HG03175 (cell line): ENCODE data around the gene NCOA7.

ENCODE experiments used
- ATAC-seq: cut with Tn5 transposase; IDR thresholded peaks from one replicate; pipeline ENCODE4 v1.9.1; 2021; ENCODE audit warnings: mild to moderate bottlenecking, moderate library complexity; ENCODE audit not compliant: unreplicated experiment

NCOA7 gene, protein sequence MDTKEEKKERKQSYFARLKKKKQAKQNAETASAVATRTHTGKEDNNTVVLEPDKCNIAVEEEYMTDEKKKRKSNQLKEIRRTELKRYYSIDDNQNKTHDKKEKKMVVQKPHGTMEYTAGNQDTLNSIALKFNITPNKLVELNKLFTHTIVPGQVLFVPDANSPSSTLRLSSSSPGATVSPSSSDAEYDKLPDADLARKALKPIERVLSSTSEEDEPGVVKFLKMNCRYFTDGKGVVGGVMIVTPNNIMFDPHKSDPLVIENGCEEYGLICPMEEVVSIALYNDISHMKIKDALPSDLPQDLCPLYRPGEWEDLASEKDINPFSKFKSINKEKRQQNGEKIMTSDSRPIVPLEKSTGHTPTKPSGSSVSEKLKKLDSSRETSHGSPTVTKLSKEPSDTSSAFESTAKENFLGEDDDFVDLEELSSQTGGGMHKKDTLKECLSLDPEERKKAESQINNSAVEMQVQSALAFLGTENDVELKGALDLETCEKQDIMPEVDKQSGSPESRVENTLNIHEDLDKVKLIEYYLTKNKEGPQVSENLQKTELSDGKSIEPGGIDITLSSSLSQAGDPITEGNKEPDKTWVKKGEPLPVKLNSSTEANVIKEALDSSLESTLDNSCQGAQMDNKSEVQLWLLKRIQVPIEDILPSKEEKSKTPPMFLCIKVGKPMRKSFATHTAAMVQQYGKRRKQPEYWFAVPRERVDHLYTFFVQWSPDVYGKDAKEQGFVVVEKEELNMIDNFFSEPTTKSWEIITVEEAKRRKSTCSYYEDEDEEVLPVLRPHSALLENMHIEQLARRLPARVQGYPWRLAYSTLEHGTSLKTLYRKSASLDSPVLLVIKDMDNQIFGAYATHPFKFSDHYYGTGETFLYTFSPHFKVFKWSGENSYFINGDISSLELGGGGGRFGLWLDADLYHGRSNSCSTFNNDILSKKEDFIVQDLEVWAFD

DNA sequence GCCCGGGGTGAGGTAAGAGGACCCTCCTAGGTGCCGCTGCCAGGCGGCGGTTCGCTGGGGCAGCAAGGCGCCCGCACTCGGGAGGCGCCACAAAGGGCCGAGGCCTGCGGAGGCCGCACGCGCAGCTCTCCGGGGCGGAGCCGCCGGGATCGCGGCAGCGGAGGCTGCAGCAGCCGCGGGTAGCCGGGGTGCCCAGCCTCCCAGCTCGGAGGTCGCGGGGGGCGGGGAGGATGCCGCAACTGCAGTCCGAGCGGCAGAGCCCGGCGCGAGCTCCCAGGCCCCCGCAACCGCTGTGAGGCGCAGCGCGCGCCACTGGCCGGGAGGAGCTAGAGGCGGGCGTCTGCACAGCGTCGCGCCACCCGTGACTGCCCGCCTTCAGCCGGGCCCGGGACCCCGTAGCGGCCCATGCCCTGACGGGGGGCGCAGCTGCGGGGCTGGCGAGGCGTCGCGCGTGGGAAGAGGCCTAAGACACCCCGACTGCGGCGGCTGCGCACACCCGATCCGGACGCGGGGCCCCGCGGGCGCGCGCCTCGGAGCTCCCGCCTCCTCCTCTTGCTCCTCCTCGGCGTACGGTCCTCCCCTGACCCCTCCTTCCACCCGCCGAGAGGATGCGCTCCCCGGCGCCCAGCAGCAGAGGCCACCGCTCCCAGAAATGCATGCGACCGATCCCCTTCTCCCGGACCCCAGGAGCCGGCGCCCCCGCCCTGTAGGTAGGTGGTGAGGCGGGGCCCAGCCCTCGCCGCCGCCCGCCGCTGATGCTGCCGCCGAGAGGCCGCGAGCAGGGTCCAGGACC is at the start of gene NCOA7:
NCOA7 (plus strand) TSS at position 603 of the 793 bp plus-strand sequence. CDS start 24,395 bp downstream, outside the sequence.
- ATAC-seq, result peak; percentile 72

DNA sequence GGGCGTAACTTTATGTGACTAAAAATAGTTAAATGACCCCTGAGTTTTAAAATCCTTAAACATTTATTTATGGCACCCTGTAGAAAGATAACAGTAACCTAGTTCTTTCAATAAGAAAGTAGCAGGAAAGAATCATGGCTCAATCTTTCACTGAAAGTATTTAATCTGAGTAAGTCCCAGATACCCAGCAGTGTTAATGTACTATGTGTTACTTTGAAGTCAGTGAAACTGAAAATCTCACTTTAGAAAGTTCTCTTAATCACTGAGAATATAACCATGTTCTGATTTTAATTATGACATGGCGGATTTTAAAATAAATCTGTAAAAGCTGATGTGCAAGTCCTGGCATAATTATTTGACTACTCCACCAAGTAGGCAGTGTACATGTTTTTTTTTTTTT is 49.4 kb upstream of the NCOA7 start:
- ATAC-seq, result peak; percentile 43

DNA sequence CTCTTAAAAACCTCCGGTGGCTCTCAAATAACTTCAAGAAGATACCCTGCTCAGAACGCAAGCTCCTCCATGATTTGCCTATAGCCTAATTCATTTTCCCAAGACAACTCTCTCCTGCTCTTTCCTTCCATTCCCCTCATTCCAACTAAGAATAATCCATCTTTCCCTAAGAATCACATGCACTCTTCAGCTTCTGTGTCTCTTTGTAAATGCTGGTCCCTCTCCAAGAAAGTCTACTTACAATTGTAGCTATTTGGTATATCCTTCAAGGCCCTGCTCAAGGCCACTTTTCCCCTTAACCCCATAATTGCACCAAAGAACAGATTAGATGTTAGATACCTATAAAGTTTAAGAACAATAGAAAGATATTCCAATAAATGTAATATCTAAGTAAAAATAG is 48.7 kb upstream of the NCOA7 start:
- ATAC-seq, result no peak

DNA sequence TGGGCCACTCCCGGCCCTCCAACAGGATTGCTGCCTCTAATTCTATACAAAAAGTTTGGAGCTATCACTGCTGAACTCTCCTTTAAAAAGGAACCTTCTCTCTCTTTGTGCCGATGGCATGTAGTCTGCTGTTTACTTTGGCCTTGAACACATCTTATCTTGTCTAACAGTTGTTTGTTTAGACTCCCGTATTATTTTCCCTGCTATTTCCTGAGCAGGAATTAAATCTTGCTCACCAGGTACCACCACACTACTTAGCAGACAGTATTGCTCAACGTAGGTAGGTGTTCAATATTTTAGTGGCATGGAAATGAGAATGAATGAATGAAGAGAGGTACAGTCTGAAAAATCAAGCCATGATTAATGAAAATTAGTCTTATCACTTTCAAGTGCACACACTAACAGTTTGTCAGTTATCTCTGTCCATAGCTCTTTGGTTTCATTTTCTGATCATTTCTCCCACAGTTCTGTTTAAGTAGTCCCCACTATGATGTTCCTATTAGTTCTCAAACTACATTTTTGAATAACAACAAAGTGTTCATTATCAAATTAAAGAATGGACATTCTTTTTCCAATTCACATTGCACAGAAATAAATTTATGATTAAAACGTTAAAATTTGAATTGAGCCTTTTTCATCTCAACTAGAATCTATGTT is 48.2 kb upstream of the NCOA7 start:
- no peak for ATAC-seq

DNA sequence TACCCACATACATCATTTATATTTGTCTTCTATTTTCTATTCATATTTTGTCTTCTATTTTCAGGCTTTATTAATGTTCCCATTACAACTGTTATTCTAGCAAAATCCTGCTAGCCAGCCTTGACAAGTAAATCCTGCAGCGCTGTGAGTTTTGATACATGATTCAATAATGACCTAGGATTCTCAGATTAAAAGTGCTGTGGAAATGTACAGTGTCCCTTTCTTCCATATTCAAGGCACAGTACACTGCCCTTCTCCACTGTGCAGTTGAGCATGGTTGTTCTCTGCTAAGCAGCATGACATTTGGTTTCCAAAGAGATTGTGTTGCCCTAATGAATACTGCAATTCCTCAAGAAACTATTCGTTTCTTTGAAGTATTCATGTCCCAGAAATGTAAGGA is 47.2 kb upstream of the NCOA7 start:
- no peak for ATAC-seq

DNA sequence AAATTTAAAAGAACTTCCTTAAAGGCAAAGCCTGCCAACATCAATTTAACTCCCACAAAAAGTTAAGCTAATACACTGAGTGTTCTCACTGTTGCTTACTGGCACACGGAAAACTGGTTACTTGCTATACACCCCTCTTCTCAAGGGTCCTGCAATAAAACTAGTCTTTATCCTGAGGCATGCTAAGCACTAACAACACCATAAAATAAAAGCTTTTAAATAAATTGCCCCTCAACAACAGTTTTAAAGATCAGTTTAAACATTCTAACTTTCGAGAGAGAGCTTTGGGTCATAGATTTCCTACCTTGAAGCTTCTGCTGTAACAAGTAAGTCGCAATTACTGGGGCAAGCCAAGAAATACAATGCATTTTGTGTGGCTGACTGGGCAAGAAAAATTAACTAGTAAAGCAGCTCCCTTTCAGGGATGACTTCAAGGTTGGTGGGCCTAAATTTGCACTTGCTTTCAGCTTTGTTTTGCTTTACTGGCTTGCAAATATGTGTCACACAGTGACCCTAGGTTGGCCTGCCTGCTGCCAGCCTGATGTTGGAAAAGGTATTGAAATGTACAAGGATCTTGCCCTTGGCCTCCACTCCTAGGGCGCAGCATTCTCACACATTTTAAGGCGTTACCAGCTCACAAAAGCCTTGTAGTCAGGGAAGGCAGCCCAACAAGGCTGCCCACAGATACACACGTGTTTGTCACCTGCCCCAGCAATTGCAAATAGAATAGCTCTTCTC is 45.3 kb upstream of the NCOA7 start:
- no peak for ATAC-seq

DNA sequence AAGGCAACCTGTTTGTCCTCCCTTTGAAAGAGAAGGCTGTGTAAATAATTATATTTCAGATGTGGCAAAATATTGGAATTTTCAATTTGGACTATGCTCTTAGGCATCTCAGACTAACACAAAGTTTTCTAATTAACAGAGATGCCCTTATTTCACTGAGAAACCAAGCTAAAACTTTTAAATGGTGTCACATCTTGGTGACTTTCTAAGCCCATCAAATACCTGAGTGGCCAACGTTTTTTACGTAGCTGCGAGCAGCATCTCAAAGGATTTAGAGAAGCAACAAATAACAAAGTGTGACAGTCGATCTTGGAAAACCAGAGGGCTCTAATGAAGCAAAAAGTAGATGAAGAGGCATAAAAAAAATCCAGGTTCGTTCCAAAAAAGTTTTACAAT is 44.7 kb upstream of the NCOA7 start:
- no peak for ATAC-seq

DNA sequence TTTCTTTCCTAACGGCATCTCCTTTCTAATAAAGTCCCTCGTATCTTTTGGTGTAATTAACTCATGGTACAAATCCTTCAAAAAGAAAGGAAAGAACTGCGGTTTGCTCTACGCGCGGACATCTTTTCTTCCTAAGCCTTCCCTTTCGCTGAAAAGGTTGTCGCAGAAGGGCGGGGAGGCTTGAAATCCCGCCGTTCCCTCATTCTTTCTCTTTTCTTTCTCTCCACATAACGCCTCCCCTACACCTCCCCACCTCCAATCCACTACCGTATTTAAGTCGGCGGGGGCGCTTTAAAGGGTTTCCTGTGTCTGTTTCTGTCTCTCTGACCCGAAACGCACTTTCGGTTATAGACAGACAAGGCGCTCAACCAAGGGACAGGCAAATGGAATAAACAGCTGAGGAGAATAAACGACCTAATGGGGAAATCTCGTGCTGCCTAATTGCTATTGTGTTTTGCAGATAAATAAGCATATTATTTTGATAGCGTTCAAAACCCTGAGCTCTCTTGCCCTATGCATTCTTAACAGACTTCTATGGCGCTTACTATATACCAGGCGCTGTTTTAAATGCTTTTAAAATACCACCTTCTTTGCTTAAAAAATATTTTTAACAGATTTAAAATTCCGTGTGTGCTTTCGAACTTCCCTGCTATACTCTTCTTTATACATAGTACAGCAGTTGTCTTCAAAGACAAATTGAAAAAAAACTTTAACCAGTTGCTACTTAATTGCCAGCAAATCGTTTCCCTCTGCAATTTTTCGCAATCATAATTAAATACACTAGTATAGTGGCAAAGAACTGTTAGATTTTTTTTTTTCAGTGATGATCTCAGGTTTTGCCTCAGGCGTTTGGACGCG is 43.8 kb upstream of the NCOA7 start:
- peak; percentile 60 for ATAC-seq

DNA sequence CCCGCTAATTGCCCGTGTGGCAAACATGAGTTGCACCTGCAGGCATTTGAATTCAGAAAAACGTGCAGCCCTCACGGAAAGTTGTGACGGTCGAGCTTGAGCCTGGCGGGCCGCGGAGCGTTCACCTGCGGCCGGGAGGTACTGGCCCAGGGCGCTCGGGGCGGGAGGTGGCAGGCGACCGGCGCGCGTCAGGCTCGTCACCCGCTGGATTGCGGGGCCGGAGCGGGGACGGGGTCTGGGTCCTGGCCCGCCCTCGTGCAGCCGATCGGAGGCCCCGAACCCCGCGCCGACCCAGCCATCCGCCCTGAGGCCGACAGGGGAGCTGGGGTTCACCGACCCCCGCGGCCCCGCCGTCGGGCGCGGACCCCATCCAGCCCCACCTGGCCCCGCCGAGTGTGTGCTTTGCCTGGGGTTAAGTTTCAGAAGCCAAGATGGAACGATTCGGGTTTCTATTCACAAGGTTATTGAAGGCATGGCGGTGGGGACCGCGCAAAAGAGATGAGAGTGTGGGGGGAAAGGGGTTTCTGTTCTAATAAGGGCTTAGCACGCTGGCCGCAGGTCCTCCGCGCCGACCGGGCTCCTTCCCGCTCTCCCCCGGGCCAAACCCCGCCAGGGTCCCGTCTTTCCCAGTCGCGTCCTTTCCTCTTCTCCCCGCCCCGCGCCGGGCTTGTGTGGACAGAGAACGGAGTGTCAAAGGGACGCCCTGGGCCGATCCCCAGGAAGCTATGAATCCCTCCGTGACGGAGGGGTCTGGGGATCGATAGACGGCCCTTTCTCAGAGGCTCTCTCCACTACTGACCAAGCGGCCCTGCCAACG is 43.0 kb upstream of the NCOA7 start:
- ATAC-seq, result no peak

DNA sequence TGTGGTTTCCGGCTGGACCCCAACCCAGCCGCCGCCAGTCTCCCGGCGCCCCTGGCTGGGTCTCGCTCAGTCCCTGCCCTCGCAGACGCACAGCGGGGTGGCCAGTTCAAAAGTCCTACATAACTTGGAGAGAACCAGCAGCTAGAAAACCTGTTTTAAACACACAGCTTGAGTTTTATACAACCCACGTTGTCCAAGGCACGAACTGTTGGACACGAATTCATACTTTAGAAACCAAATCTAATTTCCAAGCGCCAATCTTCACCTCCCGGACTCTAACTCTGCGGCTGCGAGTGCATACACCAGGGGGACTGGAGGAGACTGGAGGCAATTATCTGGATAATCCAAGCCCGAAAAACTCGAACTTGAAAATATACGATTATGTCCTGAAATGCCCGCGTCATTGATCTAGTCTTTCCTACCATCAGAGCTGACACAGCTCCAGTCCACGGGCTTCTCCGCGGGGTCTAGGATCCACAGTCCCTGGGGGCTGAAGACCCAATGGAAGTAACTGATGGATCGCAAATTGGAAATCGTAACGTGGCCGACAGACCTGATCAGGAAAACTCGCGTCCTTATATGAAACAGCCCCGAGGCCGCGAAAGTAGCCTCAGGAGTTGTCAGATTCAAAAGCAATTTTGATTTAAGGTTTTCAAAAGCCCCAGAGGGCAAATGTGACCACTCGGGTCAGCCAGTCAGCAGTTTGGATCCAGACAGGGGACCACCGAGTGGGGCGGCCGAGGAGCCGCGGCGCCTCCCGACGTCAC is 42.2 kb upstream of the NCOA7 start:
- ATAC-seq, result no peak

DNA sequence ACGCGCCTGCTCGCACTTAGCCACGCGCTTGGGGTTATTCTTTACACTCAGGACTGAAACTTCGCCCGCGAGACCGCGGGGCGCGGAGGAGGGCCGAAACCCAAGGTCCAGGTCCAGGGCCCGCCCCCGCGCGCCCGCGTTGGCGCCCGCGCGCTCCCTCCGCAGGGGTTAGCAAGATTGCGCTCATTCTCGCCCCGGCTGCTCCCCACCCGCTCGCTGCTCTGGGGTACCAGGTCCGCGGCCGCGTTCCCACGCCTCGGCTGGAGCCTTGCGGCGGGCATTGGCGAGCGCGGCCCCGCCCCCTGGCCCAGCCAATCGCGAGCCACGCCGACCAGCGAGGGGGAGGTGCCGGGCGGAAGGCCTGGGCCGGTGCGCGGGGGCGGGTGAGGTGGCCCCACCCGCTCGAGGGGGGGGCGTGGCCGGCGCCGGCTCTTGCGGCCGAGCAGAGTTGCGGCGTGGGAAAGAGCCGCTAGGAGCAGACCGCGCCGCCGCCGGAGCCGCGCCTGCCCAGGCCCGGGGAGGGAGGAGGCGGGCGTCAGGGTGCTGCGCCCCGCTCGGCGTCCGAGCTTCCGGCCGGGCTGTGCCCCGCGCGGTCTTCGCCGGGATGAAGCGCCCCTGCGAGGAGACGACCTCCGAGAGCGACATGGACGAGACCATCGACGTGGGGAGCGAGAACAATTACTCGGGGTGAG is 41.4 kb upstream of the NCOA7 start, which contains the start of gene HEY2:
HEY2 (plus strand) TSS at position 460 of the 692 bp plus-strand sequence; CDS start at position 605, 145 bp downstream.
- peak; percentile 83 for ATAC-seq

DNA sequence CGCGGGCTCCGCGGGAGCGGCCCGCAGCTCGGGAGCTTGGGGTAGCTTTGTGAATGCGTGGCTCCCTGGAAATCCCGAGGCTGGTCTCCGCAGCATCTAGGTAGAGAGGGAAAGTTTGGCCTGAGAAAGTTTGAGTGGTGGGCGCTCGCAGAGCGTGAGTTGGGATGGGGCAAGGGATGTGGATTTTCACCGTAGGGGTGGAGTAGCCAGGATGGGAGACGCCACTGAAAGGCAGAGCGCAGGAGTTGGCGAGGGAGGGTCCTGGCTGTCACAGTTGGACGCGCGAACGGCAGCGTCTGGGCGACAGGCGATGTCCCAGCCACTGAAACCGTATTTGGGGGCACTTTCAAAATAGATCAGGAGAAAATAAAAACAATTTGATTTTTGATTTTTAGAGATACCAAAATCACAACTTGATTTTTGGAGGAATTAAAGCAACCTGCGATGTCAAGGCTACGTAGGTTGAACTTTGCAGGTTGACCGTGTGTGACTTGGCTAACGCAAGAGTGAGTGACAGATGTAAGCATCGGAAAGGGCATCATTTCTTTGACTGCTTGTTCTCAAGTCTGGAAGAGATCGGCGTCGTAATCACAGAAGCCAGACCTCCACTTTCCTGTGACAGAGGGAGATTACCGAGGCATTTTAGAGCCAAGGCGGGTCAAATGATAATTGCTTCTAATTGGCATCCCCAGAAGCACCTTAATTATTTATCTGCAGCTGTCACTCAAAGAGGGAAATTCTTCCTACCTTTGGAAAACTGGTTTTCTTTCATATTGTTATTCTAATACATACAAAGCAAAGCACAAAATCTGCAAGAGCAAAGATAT is 40.7 kb upstream of the NCOA7 start:
- ATAC-seq, result no peak

DNA sequence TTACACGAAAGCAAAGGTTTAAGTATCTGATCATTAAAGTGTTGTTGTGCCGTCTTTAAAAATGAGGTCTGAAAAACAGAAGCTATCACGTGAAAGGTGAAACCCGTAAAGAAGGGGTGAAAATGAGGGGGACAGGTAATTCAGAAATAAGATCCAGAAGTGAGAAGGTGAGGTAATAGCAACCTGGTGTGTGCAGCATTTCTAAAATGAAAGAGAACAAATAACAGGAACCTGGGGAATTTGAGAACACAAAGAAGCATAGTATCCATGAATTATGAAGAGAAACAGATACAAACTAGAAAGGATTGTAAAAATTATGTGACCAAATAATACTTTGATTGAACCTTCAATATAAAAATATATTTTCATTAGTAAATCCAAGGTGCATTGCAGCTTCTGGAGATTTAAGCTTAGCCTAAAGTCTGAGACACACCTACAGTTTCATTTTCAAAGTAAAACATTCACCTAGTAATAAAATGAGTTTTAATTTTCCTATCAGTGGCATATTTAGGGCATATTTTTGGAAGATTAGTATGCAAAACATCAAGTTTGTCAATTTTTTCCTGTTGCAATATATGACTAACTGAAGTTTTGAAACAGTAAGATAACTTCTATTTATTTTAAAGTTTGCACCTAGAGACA is 39.9 kb upstream of the NCOA7 start:
- ATAC-seq, result no peak

DNA sequence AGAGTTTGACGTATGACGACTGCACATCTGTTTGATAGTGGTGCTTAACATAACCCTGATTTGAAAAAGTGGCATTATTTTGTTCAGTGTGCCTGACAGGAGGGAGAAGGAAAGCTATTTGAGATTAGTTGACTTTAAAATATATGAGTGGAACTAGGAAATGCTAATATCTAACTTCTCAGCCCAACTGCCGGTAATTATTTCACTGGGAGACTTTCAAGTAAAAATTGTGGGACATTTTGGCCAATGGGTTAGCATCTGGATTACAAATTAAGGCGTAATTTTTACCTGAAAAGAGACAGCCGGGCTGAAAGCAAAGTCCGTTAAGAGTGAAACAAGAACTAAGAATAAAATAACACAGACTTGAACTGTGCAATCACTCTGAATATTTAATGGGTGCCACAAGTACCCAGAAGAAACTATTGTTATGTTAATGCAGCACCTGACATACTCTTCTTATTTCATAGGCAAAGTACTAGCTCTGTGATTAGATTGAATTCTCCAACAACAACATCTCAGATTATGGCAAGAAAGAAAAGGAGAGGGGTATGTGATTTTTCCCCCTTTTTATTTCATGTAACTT is 39.3 kb upstream of the NCOA7 start:
- ATAC-seq, result no peak

DNA sequence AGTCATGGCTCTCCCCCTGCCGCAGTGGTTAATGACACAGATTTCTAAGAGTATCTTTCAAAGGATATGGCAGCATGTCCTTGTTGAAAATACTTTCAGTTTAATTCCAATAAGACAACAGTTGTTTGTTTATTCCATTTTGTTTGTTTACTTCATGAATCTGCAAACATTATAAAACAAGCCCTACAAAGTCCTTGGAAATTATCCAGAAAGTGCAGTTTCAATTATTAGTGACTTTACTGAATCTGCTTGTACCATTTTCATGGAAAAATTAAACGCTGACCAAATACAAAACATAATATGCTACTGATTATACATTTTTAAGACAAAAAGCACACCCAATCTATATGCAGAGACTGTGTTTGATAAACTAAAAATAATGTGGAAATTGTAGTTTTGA is 38.0 kb upstream of the NCOA7 start:
- ATAC-seq, result no peak
